ENCODE measurements around the gene NTN4.
"Not testable (repeated sequence)": the region's sequence is repeated elsewhere in the genome, so short reads cannot be mapped to it uniquely, and the experiment has no call there.

NTN4 gene

GRCh38 chr12:95759039-95759438 is 31.5 kb downstream of the NTN4 start:
- no peak overlapping the region for H3K27ac Mint-ChIP-seq
- peaks cover 3% of the 10 kb centered on the region for H3K36me3 Mint-ChIP-seq (ENCODE audit: insufficient read depth)
- DNase-seq (no peak), ATAC-seq (replicated peaks) (no peak)
- no peaks in the 10 kb centered on the region for H3K4me1 Mint-ChIP-seq (ENCODE audit: low read depth in 2 of 2)
- no peak overlapping the region for H3K4me3 Mint-ChIP-seq
- H3K9me3 Mint-ChIP-seq = no peaks in the 10 kb centered on the region
- peaks cover 0 to 36% of the 10 kb centered on the region in 2 donors for H3K27me3 Mint-ChIP-seq

DNA sequence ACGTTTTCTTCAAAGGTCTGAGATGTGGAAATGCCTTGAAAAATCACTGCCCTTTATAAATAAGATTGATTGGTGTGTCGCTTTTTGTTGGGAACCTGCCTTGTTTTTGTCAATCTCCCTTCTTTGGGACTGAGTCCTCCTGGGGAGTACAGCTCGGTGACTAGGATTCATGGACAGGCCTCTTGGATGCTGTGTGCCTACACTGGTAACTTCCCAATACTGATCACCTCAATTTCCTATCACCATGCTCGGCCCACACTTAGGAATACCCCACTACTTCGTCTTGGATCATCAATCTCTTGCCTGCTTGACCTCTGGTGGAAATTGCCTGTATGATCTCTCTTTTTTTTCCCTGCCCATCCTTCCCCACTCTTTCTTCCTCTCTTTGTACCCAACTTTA is 34.2 kb downstream of the NTN4 start:
- no peak for DNase-seq
- ATAC-seq (replicated peaks) = no peak
- H3K4me3 Mint-ChIP-seq = no peak overlapping the region
- H3K27me3 Mint-ChIP-seq = peaks cover 0 to 36% of the 10 kb centered on the region in 2 donors
- H3K4me1 Mint-ChIP-seq (ENCODE audit: low read depth in 2 of 2) = no peaks in the 10 kb centered on the region
- H3K9me3 Mint-ChIP-seq = no peaks in the 10 kb centered on the region
- H3K36me3 Mint-ChIP-seq (ENCODE audit: insufficient read depth) = peaks cover 1% of the 10 kb centered on the region
- H3K27ac Mint-ChIP-seq = no peak overlapping the region

DNA sequence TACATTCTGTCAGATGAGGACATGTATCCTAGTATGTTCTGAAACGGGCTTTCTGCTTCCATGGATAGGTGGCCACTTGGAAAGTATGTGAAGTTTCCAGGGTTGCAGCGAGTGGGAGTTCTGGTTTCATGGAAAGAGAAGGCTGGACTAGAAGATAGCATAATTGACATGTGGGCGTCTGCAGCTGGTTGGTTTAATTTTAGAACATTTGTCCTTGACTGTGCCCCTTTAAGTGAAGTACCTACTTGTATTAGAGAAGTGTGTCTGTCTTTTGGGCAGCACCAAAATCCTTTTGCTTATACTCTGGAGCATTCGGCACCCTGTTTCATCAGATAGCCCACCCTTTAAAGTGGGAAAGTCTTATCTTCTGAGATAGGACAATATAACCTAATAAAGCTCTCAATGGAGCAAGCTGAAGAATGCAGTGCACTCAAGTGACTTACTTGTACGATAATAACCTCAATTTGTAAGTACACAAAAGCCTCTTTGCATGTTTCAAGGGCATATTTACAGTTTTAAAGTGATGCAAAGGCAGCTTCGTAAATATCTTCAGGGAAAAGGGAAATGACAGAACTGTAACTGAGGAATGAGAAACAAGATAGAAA is 35.2 kb downstream of the NTN4 start:
- H3K27ac Mint-ChIP-seq = no peak overlapping the region
- H3K9me3 Mint-ChIP-seq = no peaks in the 10 kb centered on the region
- H3K4me1 Mint-ChIP-seq (ENCODE audit: low read depth in 2 of 2) = no peaks in the 10 kb centered on the region
- peaks cover 0 to 41% of the 10 kb centered on the region in 2 donors for H3K27me3 Mint-ChIP-seq
- ATAC-seq (replicated peaks) (no peak), DNase-seq (no peak)
- no peaks in the 10 kb centered on the region for H3K36me3 Mint-ChIP-seq (ENCODE audit: insufficient read depth)
- H3K4me3 Mint-ChIP-seq = no peak overlapping the region

- H3K4me3 Mint-ChIP-seq; H3K36me3 Mint-ChIP-seq (ENCODE audit: insufficient read depth); ATAC-seq (replicated peaks); H3K4me1 Mint-ChIP-seq (ENCODE audit: low read depth in 2 of 2); DNase-seq; H3K27ac Mint-ChIP-seq: not testable (repeated sequence)
- H3K9me3 Mint-ChIP-seq = peaks cover 3 to 15% of the 10 kb centered on the region in 2 donors
- peaks cover 0 to 52% of the 10 kb centered on the region in 2 donors for H3K27me3 Mint-ChIP-seq
Measured at GRCh38 chr12:95746062-95746461, 44.5 kb downstream of the NTN4 start.

GRCh38 chr12:95742586-95742985 is 48.0 kb downstream of the NTN4 start:
- ATAC-seq (replicated peaks) (no peak), DNase-seq (no peak)
- H3K27me3 Mint-ChIP-seq = peaks cover 8 to 34% of the 10 kb centered on the region in 2 donors
- H3K9me3 Mint-ChIP-seq = peaks cover 3 to 15% of the 10 kb centered on the region in 2 donors
- peaks cover under 1% of the 10 kb centered on the region for H3K36me3 Mint-ChIP-seq (ENCODE audit: insufficient read depth)
- H3K27ac Mint-ChIP-seq = no peak overlapping the region
- no peak overlapping the region for H3K4me3 Mint-ChIP-seq
- H3K4me1 Mint-ChIP-seq (ENCODE audit: low read depth in 2 of 2) = no peaks in the 10 kb centered on the region

DNA sequence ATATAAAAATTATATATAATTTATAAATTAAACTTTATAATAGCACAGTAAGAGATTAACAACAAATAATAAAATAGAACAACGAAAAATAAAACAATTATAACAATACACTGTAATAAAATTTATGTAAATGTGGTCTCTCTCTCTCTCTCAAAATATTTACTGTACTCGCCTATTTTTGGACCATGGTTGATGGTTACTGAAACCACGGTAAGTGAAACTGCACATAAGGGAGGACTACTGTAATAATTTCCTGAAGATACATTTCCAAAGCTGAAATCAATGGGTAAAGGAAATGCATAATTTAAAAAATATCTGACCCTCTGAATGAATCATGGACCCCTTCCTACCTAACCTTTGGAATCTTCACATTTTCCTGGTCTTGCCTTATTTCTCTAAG is 48.9 kb downstream of the NTN4 start:
- DNase-seq = no peak
- H3K4me1 Mint-ChIP-seq (ENCODE audit: low read depth in 2 of 2) = no peaks in the 10 kb centered on the region
- H3K36me3 Mint-ChIP-seq (ENCODE audit: insufficient read depth) = peaks cover 3% of the 10 kb centered on the region
- H3K4me3 Mint-ChIP-seq = no peak overlapping the region
- H3K27me3 Mint-ChIP-seq = peaks cover 8 to 33% of the 10 kb centered on the region in 2 donors
- ATAC-seq (replicated peaks) = no peak
- H3K27ac Mint-ChIP-seq = no peak overlapping the region
- peaks cover 3 to 15% of the 10 kb centered on the region in 2 donors for H3K9me3 Mint-ChIP-seq

GRCh38 chr12:95740751-95741150 is 49.8 kb downstream of the NTN4 start:
- Mint-ChIP-seq H3K27ac (no peak overlapping the region), H3K9me3 (peaks cover under 1 to 10% of the 10 kb centered on the region in 2 donors), H3K36me3 (ENCODE audit: insufficient read depth) (peaks cover 3% of the 10 kb centered on the region), H3K4me3 (no peak overlapping the region), H3K27me3 (peaks cover 8 to 24% of the 10 kb centered on the region in 2 donors), H3K4me1 (ENCODE audit: low read depth in 2 of 2) (no peaks in the 10 kb centered on the region)
- DNase-seq (no peak), ATAC-seq (replicated peaks) (no peak)

DNA sequence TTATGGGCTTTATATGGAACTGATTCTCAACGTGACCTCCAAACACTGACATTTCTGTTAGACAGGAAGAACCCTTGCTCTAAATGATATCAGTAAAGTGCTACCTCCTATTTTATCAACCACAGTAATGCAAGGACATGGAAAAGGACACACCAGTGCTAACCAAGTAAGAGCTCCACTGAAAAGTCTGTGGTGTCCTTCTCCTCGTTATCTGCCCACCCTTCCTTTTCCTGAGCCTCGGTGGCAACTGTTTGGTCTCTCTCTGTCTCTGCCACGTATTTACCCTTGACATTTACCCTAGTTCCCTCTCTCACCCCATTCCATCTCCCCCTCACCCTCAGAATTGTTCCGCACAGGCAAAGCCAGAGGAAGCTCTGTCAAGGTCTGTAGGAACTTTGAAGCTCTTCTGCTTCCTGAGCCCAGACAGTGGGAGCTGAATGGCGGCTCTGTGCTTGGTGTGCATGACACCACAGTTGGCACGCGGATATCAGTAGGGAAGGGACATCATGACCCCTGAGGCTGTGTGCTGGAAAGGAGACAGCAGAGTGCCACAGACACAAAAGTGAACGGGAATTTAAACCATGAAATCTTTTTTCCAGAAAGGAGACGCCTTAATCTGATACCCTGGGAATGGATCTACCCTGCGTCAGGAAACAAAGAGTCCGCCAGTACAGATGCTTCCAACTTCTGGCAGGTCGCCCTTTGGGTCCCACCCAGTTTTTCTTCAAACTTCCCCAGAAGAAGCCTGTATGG is 50.8 kb downstream of the NTN4 start:
- ATAC-seq (replicated peaks) (no peak), DNase-seq (no peak)
- Mint-ChIP-seq H3K4me3 (no peak overlapping the region), H3K4me1 (ENCODE audit: low read depth in 2 of 2) (no peaks in the 10 kb centered on the region), H3K36me3 (ENCODE audit: insufficient read depth) (peaks cover 3% of the 10 kb centered on the region), H3K27me3 (peaks cover 8 to 14% of the 10 kb centered on the region in 2 donors), H3K9me3 (no peaks in the 10 kb centered on the region), H3K27ac (no peak overlapping the region)

GRCh38 chr12:95738024-95738611 is 52.4 kb downstream of the NTN4 start:
- Mint-ChIP-seq H3K4me1 (ENCODE audit: low read depth in 2 of 2) (no peaks in the 10 kb centered on the region), H3K27ac (peak overlapping the region in 1 of 2 donors; percentile 7), H3K9me3 (no peaks in the 10 kb centered on the region), H3K36me3 (ENCODE audit: insufficient read depth) (peaks cover 3% of the 10 kb centered on the region), H3K27me3 (peaks cover 8 to 15% of the 10 kb centered on the region in 2 donors), H3K4me3 (no peak overlapping the region)
- DNase-seq (no peak), ATAC-seq (replicated peaks) (no peak)

GRCh38 chr12:95736631-95737030 is 53.9 kb downstream of the NTN4 start:
- Mint-ChIP-seq H3K4me3 (no peak overlapping the region), H3K36me3 (ENCODE audit: insufficient read depth) (peaks cover 7% of the 10 kb centered on the region), H3K27ac (no peak overlapping the region), H3K27me3 (peaks cover 8 to 14% of the 10 kb centered on the region in 2 donors), H3K9me3 (no peaks in the 10 kb centered on the region), H3K4me1 (ENCODE audit: low read depth in 2 of 2) (no peaks in the 10 kb centered on the region)
- no peak for ATAC-seq (replicated peaks)
- no peak for DNase-seq

- H3K27me3 Mint-ChIP-seq = peaks cover 8 to 14% of the 10 kb centered on the region in 2 donors
- not testable (repeated sequence) for H3K36me3 Mint-ChIP-seq (ENCODE audit: insufficient read depth); H3K4me3 Mint-ChIP-seq; H3K27ac Mint-ChIP-seq; ATAC-seq (replicated peaks); H3K4me1 Mint-ChIP-seq (ENCODE audit: low read depth in 2 of 2); DNase-seq; H3K9me3 Mint-ChIP-seq
Measured at GRCh38 chr12:95735728-95736127, 54.8 kb downstream of the NTN4 start.

DNA sequence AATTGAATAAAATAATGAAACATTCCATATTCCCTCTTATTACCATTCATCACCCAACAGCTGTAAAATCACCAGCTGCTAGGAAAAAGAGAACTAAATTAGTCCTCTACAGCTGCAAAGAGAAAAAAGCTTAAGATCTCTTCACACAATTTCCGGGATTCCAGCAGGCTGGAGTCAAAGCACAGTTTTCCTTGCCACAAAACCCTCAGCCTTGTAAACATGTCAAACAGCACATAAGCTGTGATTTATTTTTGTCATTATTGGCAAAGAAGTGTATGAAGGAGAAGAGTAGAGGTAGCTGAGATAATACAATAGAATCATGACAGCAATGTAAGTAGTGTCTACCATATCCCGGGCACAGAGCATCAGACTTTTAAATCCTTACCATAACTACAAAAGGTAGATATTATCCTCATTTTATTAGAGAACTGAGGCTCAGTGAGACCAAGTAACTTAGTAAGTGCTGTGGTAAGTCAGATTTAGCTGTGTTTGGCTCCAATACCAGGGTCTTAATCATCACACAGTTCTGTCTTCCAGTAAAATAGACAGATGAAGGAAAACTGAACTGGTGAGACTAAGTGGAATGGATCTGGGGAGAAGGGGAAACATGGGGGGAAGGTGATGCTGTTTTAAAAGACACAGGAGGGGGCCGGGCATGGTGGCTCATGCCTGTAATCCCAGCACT is 57.3 kb downstream of the NTN4 start:
- no peak for ATAC-seq (replicated peaks)
- H3K9me3 Mint-ChIP-seq = no peaks in the 10 kb centered on the region
- H3K4me3 Mint-ChIP-seq = no peak overlapping the region
- no peak overlapping the region for H3K27ac Mint-ChIP-seq
- no peaks in the 10 kb centered on the region for H3K4me1 Mint-ChIP-seq (ENCODE audit: low read depth in 2 of 2)
- DNase-seq = no peak
- H3K36me3 Mint-ChIP-seq (ENCODE audit: insufficient read depth) = peaks cover 10% of the 10 kb centered on the region
- peaks cover 5 to 11% of the 10 kb centered on the region in 2 donors for H3K27me3 Mint-ChIP-seq

DNA sequence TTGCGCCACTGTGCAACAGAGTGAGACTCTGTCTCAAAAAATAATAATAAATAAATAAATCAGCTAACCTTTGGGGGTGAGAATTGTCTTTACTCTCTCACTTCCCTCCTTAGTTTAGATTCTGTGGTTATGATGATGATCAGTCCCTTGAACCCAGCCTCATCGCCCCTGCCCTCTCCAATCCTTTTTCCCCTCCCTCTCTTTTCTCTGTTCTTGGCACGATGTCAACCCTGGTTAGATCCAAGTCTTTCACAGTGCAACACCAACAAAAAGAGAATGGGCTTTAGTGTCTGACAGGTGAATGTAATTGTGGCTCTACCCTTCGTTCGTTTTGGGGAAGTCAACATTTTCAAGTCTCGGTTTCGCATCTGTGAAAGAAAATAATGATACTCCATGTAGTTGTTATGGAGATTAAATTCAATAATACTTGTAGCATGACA is 59.0 kb downstream of the NTN4 start:
- Mint-ChIP-seq H3K27ac (no peak overlapping the region), H3K36me3 (ENCODE audit: insufficient read depth) (peaks cover 6% of the 10 kb centered on the region), H3K9me3 (no peaks in the 10 kb centered on the region), H3K4me3 (no peak overlapping the region), H3K4me1 (ENCODE audit: low read depth in 2 of 2) (no peaks in the 10 kb centered on the region), H3K27me3 (peaks cover 0 to 7% of the 10 kb centered on the region in 2 donors)
- no peak for DNase-seq
- no peak for ATAC-seq (replicated peaks)
